IPS DF 4.7 (cell line): ENCODE results near the gene INTS6.

ENCODE experiments used
- DNase-seq: peaks from one replicate; pipeline ENCODE4 v3.0.0-alpha.2; 2013; ENCODE audit warnings: low spot score; ENCODE audit errors: extremely low read depth

The INTS6 gene

DNA sequence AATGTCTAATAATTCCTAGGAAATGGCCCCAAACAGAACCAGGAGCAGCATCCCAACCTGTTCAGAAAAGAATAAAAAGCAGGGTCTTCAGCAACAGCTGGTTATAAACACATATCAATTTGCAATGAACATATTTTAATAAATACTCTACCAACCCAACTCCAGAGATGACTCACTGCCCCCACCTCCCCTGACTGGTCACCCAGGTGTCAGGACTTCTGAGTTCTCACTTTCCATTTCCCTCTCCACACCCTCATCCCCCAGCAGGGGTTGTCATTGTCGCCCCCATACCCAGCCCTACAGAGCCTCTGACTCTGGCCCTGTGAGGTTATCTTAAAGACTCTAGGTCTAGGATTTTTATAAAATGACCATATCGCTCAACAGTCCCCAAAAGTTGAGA lies 106.4 kb downstream of the INTS6 start:
- DNase-seq, result no peak

DNA sequence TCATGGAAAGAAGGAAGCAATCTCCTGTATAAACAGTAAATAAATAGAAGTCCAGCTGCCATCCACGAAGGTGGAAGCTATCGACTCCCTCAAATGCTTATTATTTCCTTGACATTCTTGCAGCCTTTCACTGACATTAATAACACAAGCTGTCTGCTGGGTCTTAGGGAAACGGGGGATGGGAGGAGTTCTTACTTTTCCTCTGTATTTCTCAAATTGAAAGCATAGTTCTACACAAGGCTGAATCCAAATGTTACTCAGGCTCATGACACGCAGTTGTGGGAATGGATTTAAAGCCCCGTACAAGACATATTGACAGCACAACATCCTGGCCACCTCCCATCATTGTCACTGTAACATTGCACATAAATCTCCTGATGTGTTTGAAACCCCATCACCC lies 109.4 kb downstream of the INTS6 start:
- no peak for DNase-seq

DNA sequence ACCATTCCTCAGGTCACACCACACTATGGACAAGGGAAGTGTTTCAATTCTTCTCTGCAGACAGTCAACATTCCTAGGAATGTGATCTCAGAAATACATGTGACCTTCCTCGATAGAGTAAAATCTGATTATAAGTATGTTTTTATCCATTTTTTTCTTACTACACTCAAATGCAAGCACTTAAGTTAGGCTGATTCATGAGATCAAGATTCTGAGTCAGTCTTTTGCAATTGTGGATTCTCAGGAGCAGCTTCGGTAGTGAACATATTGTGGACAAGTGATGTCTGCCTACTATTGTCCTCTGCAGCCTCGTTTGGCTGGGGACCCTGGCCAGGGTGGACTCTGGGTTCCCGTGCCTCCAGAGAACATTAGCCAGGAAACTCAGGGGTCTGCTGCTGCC lies 110.1 kb downstream of the INTS6 start:
- no peak for DNase-seq

DNA sequence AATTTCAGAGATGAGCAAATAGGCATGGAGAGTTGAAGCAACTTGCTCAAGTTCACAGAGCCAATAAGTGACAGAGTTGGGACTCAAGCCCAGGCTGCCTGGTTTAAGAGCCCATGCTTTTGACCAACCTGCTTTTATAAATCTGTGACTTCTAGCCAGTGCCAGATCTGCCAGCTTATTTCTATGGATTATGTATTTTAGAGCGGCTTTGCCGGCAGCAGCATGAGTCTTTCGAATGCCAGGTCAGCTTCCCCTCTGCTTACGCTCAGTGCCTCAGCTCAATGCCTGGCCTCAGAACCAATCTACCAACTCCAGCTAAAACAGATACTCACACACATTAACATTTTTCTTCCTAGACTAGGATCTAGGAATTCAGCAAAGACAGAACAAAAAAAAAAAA lies 111.0 kb downstream of the INTS6 start:
- DNase-seq, result no peak

DNA sequence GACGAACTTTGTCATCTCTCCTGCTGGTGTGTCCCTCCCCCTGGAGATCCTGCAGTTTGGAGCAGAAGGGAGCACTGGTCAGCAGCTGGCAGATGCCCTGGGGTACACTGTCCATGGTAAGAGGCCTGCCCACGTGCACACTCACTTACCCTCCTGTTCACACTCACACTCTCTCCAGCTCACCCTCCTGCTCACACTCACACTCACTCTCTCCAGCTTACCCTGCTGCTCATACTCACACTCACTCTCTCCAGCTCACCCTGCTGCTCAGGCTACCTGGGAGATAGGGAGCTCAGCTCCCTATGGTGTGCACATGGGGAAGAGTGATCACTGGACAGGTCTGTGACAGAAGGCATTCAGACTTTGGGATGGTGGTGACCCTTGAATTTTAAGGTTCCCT lies 111.6 kb downstream of the INTS6 start:
- DNase-seq, result no peak

DNA sequence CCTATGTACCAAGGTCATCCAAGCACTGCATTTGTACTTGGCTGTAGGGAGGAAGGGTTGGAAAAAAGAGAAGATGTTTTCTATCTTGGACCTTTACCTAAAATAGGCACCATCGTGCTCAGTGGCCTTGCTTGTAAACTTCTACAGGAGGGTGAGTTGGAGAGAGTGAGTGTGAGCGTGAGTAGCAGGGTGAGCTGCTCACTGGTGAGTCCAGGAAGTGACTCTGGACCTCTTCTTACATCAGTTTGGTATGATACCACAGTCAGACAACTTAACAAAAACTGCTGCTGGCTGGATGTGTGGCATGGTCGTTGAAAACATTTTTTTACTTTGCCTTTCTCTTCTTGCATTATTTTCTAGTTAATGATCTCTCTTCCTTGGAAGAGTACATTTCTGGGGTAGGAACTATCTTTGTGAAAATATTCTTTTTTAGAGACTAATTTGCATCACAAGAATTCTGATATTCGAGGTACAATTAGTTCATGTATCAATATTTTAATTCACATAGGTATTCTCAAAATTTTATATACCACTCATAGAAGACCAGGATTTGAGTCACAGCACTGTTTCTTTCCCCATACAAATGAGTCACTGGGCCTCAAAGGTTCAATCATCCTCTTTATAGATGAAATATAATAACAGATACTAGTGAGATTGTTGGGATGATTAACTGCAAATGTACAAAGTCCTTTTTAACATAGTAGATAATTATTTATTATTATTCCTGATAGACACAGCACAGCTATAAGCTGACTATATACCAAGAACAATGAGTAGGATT lies 112.7 kb downstream of the INTS6 start:
- no peak for DNase-seq

DNA sequence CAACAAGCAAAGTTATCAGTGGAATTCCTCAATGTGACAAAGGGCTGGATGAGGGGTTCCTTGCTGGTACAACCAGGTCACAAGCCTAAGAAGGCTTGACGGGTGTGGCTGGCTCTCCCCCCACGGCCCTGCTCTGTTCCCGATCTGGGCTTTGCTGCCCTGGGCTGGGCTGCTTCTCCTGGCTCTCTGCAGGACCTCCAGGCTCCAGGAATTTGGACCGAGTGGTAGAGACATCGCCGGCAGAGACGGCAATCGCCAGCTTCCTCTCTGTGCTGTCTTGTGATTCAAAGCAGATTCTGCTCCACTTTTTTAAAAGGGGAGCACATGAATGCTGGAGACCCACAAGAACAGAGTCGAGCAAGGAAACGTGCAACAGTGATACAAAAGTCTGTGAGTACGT lies 113.5 kb downstream of the INTS6 start, which contains the start of gene SERPINE3:
Gene SERPINE3, plus strand, starts transcription at position 338 of the 400 bp plus-strand sequence. CDS start 1,401 bp downstream, outside the sequence.
- DNase-seq, result no peak

DNA sequence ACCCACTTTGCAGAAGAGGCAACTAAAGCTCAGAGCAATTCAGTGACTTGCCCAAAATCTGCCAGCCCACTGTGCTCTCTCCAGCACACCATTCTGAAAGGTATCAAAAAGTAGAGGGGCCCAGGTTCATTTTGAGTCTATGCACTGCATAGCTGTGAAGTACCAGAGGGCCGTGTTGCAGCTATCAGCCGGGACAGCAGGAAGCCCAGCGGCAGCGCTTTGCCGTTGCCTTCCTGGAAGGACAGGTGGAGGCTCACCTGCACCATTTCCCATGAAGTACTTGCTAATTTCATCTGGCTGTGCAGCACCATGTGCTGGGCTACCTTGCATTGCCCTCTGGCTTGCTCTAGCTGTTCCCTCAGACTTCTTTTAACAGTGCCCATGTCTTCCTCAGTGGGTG lies 116.1 kb downstream of the INTS6 start:
- no peak for DNase-seq

DNA sequence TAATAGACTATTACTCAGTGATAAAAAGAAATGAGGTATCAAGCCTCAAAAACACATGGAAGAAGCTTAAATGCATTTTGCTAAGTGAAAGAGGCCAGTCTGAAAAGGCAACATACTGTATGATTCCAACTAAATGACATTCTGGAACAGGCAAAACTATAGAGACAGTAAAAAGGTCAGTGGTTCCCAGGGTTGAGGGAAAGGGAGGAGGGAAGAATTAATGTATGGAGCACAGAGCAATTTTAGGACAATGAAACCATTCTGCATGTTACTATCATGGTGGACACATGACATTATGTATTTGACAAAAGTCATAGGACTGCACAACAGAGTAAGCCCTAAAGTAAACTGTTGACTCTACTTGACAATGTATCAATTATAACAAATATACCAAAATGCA lies 119.0 kb downstream of the INTS6 start:
- no peak for DNase-seq

DNA sequence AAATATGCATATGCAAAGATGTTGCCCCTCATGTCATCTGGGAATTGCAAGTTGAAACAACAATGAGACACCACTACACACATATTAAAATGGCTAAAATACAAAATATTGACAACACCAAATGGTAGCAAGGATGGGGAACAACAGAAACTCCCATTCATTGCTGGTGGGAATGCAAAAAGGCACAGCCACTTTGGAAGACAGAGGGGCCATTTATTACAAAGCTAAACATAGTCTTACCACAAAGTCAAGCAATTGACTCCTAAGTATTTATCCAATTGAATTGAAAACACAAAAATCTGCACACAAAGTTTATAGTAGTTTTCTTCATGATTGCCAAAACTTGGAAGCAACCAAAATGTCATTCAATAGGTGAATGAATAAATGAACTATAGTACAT lies 119.4 kb downstream of the INTS6 start:
- no peak for DNase-seq

DNA sequence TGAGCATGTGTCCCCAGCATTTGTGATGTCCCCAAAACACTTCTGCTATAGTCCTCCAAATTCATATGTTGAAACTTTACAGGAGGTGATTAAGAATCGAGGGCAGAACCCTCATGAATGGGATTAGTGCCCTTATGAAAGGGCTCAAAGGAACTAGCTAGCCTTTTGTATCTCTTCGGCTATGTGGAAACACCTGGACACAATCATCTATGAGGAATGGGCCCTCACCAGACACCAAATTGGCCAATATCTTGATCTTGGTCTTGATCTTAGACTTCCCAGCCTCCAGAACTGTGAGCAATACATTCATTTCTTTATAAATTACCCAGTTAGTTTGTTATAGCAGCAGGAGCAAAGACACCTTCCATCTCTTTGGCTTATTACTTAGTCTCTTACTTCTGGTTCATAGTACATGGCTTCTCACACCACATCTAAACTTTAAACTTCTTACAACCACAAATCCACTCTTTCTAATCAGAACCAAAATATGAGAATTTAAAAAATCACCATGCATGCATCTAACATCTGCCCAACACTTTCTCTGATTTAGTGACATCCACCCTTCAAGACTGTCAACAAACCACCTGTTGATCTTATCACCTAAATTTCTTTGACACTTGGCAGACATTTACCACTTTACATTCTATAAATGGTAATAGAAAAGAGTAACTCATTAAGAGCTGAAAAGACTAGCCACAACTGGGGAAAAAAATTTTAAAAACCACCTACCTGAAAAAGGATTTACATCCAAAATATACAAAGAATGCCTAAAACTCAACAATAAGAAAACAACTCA lies 120.1 kb downstream of the INTS6 start:
- DNase-seq, result no peak

DNA sequence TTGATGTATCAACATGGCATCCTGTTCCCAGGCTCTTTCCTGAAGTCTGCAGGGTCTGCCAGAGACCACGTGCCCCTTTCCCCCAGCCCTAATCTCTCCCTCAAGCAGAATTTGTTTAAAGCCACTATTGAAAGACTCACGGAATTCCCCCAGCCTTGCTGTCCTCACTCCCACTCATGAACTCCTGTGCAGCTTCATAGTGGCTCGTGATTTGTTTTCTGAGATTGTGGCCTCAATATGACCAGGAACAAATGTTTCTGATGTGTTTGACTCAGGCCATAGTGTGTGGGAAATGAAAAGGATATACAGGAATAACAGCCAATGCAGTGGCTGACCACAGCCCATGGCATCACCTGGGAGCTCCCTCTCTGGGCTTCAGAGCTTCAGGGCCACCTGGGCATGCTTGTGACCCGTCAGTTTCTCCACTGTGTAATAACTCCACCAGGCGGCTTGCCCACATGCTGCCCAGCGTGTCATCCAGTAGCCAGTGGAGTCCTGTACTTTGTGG lies 121.4 kb downstream of the INTS6 start:
- DNase-seq, result no peak

DNA sequence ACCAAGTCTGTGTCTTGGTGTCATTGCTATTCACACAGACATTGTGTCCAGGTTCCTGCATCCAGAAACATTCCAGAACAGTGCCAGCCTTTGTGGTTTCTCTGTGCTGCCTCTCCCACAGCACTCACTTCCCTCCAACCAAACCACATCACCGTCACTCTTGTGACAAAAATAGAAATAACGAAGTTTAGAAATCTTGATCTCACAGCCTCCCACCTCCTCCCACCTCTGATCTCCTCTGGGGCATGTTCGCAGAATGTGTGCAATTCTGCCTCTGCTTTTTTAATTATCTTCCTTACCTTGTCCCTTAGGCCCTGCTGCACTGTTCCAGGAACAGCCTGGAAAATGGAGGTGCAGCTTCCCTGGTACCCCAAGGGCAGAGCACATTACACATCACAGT lies 122.0 kb downstream of the INTS6 start:
- no peak for DNase-seq

DNA sequence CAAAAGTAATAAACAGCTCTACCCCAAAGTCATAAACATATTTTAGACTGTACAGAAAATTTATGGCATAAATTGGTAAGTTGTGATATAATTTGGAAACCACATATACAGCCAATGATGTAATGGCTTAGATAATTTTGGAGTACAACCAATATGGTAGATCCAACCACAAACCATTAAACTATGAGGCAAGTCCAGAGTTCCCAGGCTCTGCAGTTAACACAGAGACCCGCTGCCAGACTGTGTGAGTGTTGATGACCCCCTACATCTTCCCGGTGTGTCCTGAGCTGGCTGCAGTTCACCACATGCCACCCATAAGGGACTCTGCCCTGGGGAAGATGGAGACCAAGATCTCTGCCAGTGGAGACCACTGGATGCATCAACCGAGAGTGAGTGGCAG lies 123.2 kb downstream of the INTS6 start:
- no peak for DNase-seq

DNA sequence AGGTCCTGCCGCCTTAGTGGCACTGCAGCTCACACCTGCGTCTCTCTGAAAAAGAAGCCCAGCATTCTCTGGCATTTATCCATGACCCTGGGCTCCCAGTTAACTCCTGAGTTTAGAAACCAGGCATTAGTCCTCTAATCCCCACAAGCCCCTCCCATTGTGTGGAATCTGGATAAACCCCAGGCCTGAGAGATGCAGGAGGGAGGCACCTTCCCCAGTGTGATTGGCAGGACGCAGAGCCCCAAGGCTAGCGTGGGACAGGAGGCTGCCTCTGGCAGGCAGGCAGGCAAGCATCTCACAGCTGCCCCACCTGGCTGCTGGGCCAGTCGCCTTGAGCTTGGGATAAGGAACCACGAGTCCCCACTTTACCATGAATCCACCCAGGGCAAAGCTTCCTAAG lies 124.3 kb downstream of the INTS6 start:
- peak; percentile 84 for DNase-seq

DNA sequence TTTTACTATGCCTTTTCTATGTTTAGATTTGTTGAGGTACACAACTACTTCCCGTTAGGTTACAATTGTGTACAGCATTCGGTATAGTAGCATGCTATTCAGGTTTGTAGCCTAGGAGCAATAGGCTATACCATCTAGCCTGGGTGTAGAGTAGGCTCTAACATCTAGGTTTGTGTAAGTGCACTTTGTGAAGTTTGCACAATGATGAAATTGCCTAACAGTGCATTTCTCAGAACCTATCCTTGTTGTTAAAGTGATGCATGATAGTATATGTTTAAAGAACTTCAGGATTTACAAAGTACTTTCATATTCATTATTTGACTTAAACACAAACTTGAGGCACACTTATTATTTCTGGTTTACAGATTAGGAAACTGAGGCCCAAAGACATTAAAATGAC lies 124.9 kb downstream of the INTS6 start:
- no peak for DNase-seq

DNA sequence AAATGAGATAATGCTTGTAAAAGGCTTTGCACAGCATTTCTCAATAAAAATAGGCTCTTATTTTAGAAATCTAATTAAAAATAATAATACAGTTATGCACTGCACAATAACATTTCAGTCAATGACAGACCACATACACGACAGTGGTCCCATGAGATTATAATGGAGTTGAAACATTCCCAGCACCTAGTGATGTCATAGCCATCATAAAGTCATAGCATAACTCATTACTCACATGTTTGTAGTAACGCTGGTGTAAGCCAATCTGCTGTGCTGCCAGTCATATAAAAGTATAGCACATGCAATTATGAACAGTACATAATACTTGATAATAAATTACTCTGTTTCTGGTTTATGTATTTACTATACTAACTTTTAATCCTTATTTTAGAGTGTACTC lies 126.1 kb downstream of the INTS6 start:
- DNase-seq, result no peak

DNA sequence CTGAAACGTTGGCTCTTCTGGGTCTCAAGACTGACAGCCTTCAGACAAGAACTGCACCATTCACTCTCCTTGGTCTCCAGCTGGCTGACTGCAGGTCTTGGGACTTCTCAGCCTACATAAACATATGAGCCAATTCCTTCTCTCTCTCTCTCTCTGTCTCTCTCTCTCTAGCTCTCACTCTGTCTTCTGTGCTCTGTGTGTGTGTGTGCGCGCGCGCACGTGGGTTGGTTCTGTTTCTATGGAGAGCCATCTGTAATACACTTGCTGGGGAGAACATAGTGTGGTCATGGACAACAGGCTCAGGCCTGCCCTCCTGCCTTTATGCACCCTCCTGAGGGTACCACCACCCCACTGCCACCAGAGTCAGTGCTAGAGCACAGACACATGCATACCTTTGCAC lies 127.0 kb downstream of the INTS6 start:
- no peak for DNase-seq

DNA sequence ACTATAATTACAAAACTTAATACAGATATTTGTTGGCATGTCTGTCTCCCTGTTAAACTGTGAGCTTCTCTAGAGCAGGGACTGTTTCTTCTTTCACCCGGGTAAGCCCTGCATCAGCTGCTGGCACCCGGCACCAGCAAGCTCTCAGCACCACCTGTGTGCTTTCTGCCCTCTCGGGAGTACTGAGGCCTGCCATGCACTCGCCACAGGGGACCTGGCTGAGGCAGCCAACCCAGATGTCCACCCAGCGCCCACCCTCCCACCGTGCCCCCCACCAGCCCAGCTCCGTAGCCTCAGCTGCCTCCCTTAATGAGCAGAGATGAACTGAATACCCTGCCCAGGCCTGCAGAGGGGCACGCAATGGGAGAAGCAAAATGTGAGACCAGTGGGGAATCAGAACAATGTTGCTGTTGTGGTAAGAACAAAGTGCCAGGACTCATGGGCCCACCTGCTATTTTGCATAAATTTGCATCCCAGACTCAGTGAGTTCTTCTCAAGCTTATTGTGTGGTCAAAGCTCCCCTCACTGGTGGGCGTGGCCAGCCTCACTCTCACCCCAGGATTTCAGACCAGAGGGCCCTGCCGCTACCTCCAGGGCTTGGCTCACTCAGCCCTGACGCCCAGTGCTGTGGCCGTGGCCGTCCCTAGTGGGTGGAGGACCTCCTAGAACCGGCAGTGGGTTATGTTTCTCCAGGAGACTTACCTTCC lies 128.0 kb downstream of the INTS6 start:
- DNase-seq, result no peak

DNA sequence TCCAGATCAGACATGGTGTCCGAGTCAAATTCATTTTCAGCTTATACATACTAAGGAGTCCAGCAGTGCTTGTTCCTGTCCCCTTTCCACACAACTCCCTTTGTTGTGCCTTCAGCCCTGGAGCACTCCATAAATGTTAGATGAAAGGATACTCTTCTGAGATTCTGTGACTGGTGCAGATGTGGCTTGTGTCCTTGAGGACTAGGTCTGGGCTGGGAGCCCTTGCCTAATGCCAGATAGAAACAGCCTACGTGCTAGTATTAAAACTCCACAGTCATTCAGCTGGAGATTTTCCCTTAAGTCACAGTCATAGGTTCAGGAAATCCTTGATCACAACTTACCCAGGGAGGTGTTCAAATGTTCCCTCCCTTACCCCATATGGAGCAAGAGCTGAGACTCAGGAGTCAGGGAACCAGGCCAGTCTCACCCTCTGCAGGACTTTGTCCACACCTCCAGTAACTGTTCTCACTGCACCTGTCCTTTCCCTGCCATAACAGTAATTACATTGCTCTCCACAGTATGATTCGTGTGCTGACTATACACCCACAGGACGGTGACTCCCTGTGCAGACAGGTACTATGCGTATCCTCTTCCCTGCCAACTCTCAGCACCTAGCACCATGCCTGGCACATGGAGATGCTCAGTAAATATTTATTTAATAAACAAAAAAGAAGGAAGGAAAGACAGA lies 128.9 kb downstream of the INTS6 start:
- DNase-seq, result no peak

DNA sequence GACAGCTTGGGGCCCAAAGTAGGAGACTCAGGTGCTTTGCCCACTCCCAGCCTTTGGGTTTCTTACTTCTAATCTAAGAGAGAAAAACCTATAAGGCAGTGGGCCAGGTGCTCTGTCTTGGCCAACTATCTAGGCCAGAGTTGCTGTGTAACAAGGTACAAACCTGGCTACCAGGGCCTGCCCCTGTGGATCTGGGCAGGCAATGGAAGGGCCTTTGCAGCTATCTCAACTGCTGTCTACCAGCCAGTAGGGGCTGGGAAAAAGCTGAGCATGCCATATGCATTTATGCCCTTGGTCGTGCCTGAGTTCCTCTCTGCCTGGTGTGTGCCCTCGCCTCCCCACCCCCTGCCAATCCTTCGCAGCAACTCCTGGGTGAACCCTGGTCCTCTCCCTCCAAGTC lies 130.0 kb downstream of the INTS6 start:
- no peak for DNase-seq
